GM19023 (cell line): ENCODE results near the gene AQP6.

Experiments
- ATAC-seq: cut with Tn5 transposase; IDR thresholded peaks from one replicate; pipeline ENCODE4 v1.9.1; 2021; ENCODE audit warnings: mild to moderate bottlenecking, moderate library complexity; ENCODE audit not compliant: unreplicated experiment

The AQP6 gene

GRCh38 chr12:49955899-49956662, 16.7 kb upstream of the AQP6 start:
- ATAC-seq = no peak

GRCh38 chr12:49956663-49957569, 15.8 kb upstream of the AQP6 start:
- no peak for ATAC-seq

GRCh38 chr12:49957570-49957967, 15.2 kb upstream of the AQP6 start:
- ATAC-seq = no peak

GRCh38 chr12:49959685-49960473, 12.9 kb upstream of the AQP6 start:
- no peak for ATAC-seq

- no peak for ATAC-seq
Measured at GRCh38 chr12:49960474-49961110, 12.2 kb upstream of the AQP6 start.

- no peak for ATAC-seq
Measured at GRCh38 chr12:49961111-49961922, 11.4 kb upstream of the AQP6 start, which contains the start of gene AQP5. AQP5 (plus strand) TSS chr12:49961872; CDS start chr12:49962018, 146 bp downstream.

GRCh38 chr12:49961993-49962764, 10.6 kb upstream of the AQP6 start:
- ATAC-seq = no peak

GRCh38 chr12:49962861-49963765, 9.6 kb upstream of the AQP6 start:
- ATAC-seq = no peak

GRCh38 chr12:49963976-49964815, 8.6 kb upstream of the AQP6 start:
- no peak for ATAC-seq

GRCh38 chr12:49964849-49965624, 7.7 kb upstream of the AQP6 start:
- no peak for ATAC-seq

- no peak for ATAC-seq
Measured at GRCh38 chr12:49965836-49966235, 6.9 kb upstream of the AQP6 start.

- ATAC-seq = no peak
Measured at GRCh38 chr12:49966511-49967041, 6.2 kb upstream of the AQP6 start.

- ATAC-seq = peak; percentile 73
Measured at GRCh38 chr12:49967042-49967776, 5.5 kb upstream of the AQP6 start.

- no peak for ATAC-seq
Measured at GRCh38 chr12:49967777-49968250, 4.9 kb upstream of the AQP6 start.

- no peak for ATAC-seq
Measured at GRCh38 chr12:49968471-49968870, 4.3 kb upstream of the AQP6 start.
